ENCODE data around the gene ARMCX5.

- TF ChIP-seq POLR2AphosphoS5 (IDR thresholded peaks at IDR 0.05) = no peak
- no peak for TF ChIP-seq CTCF (IDR thresholded peaks at IDR 0.05 in 8 of 11, conservative IDR thresholded peaks at IDR 0.05 in 3 of 11)
- TF ChIP-seq POLR2A (IDR thresholded peaks at IDR 0.05) = no peak
Observed at GRCh38 chrX:102627640-102628039, 28.3 kb downstream of the ARMCX5 start.
